ENCODE data around the gene STAP1. TPM values are rescaled to one million over a fixed set of nuclear protein-coding genes. Genes with fewer than 3 reads are reported as not detected.

Gene STAP1
- total and polyA plus RNA-seq, 2 donors (not counting 1 experiment from before 2014, with no cell fraction given): not detected

- Histone ChIP-seq H3K9me3 (ENCODE audit: control insufficient read depth, insufficient read depth, low read depth, low read length) (no peaks in the 10 kb centered on the region), H3K4me3 (replicated peaks in 1 of 4; ENCODE audit: control extremely low read depth in 1 of 4, insufficient read depth in 1 of 4, low read depth in 3 of 4, low read length in 4 of 4) (no peak overlapping the region), H3K36me3 (ENCODE audit: control insufficient read depth, insufficient read depth, low read length) (peaks cover 2% of the 10 kb centered on the region), H3K79me2 (ENCODE audit: control insufficient read depth, insufficient read depth, low read length) (no peaks in the 10 kb centered on the region), H3K4me2 (ENCODE audit: extremely low read depth, insufficient read depth, low read length) (no peak overlapping the region), H4K20me1 (ENCODE audit: control insufficient read depth, extremely low read depth, insufficient read depth, low read length) (no peaks in the 10 kb centered on the region), H3K9ac (ENCODE audit: insufficient read depth, low read length) (no peak overlapping the region), H3K27ac (ENCODE audit: insufficient read depth, low read length) (no peak overlapping the region), H2AFZ (ENCODE audit: low read length) (no peak overlapping the region), H3K27me3 (ENCODE audit: control insufficient read depth, insufficient read depth, low read length) (no peaks in the 10 kb centered on the region), H3K4me1 (ENCODE audit: control insufficient read depth, extremely low read depth, insufficient read depth, low read length) (no peaks in the 10 kb centered on the region)
- no peak for DNase-seq (ENCODE audit: low read depth in 2 of 2)
- TF ChIP-seq EZH2 (IDR thresholded peaks at IDR 0.05; ENCODE audit: low read length, missing control alignments) (no peak), CTCF (conservative IDR thresholded peaks at IDR 0.05 in 1 of 2, IDR thresholded peaks at IDR 0.05 in 1 of 2; ENCODE audit: low read depth in 1 of 2, low read length in 2 of 2) (no peak)
Measured at GRCh38 chr4:67638136-67638535, 79.6 kb downstream of the STAP1 start.

GRCh38 chr4:67651536-67651935, 93.0 kb downstream of the STAP1 start:
- H3K27ac ChIP-seq (ENCODE audit: insufficient read depth, low read length): no peak overlapping the region
- H3K4me2 ChIP-seq (ENCODE audit: extremely low read depth, insufficient read depth, low read length): no peak overlapping the region
- no peaks in the 10 kb centered on the region for H3K36me3 ChIP-seq (ENCODE audit: control insufficient read depth, insufficient read depth, low read length)
- H3K4me3 ChIP-seq (replicated peaks in 1 of 4; ENCODE audit: control extremely low read depth in 1 of 4, insufficient read depth in 1 of 4, low read depth in 3 of 4, low read length in 4 of 4): no peak overlapping the region
- no peak for DNase-seq (ENCODE audit: low read depth in 2 of 2)
- no peak for TF ChIP-seq CTCF (conservative IDR thresholded peaks at IDR 0.05 in 1 of 2, IDR thresholded peaks at IDR 0.05 in 1 of 2; ENCODE audit: low read depth in 1 of 2, low read length in 2 of 2)
- no peak for TF ChIP-seq EZH2 (IDR thresholded peaks at IDR 0.05; ENCODE audit: low read length, missing control alignments)
- no peaks in the 10 kb centered on the region for H3K4me1 ChIP-seq (ENCODE audit: control insufficient read depth, extremely low read depth, insufficient read depth, low read length)
- H3K27me3 ChIP-seq (ENCODE audit: control insufficient read depth, insufficient read depth, low read length): no peaks in the 10 kb centered on the region
- H4K20me1 ChIP-seq (ENCODE audit: control insufficient read depth, extremely low read depth, insufficient read depth, low read length): no peaks in the 10 kb centered on the region
- no peak overlapping the region for H2AFZ ChIP-seq (ENCODE audit: low read length)
- H3K79me2 ChIP-seq (ENCODE audit: control insufficient read depth, insufficient read depth, low read length): no peaks in the 10 kb centered on the region
- no peaks in the 10 kb centered on the region for H3K9me3 ChIP-seq (ENCODE audit: control insufficient read depth, insufficient read depth, low read depth, low read length)
- H3K9ac ChIP-seq (ENCODE audit: insufficient read depth, low read length): no peak overlapping the region

Other genes with a start within 250 kb of the STAP1 start
- gene CENPC, start 13.2 kb upstream of the STAP1 start, total RNA-seq: 10.5 and 15.4 TPM in 2 replicates
- gene CENPC, start 13.2 kb upstream of the STAP1 start, polyA plus RNA-seq: 6.5 and 7.6 TPM in 2 replicates
- 74.2 and 90.0 TPM in 2 replicates for gene UBA6, start 142.4 kb downstream of the STAP1 start, total RNA-seq
- 92.8 and 127 TPM in 2 replicates for gene UBA6, start 142.4 kb downstream of the STAP1 start, polyA plus RNA-seq
- not detected in 2 replicates for gene GNRHR, start 195.7 kb downstream of the STAP1 start, total RNA-seq
- not detected in 2 replicates for gene GNRHR, start 195.7 kb downstream of the STAP1 start, polyA plus RNA-seq

All from fibroblast of lung (primary cell).